Stimulated activated CD4-positive, alpha-beta T cell treated with anti-CD3 and anti-CD28 coated beads, Interleukin-1b, Interleukin-23, amount 100 ng/mL, for 24 hours (primary cell): ENCODE data around the gene ADCYAP1R1.
"Not testable (repeated sequence)": the region's sequence is repeated elsewhere in the genome, so short reads cannot be mapped to it uniquely, and the experiment has no call there.

Source experiments
- DNase-seq, 4 experiments: peaks; one replicate each; pipeline ENCODE4 v3.0.0-alpha.2; 2020; ENCODE audit warnings: low read depth in 4 of 4, low spot score in 1 of 4

The ADCYAP1R1 gene

DNA sequence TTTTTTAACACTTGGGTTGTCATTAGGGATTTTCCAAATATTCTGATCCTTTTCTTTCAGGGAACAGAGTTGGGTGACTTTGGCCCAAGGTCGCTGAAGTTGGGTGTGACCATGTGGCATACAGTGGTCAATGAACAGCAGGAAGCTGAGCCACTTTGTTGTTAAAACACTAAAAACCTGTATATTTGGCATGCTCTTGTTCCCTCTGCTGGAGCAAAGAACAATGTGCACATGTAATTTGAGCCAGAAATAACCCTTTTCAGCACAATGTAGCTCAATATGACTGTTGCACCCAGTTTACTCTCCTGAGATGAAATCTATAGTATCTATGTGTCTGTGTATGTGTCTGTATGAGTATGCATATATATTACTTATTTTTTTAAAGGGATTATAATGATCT is 74.9 kb downstream of the ADCYAP1R1 start:
- DNase-seq = no peak

- no peak for DNase-seq
These were observed 77.0 kb downstream of the ADCYAP1R1 start for GRCh38 chr7:31129067-31129466.

GRCh38 chr7:31133497-31133896 is 81.4 kb downstream of the ADCYAP1R1 start:
- DNase-seq = no peak

DNA sequence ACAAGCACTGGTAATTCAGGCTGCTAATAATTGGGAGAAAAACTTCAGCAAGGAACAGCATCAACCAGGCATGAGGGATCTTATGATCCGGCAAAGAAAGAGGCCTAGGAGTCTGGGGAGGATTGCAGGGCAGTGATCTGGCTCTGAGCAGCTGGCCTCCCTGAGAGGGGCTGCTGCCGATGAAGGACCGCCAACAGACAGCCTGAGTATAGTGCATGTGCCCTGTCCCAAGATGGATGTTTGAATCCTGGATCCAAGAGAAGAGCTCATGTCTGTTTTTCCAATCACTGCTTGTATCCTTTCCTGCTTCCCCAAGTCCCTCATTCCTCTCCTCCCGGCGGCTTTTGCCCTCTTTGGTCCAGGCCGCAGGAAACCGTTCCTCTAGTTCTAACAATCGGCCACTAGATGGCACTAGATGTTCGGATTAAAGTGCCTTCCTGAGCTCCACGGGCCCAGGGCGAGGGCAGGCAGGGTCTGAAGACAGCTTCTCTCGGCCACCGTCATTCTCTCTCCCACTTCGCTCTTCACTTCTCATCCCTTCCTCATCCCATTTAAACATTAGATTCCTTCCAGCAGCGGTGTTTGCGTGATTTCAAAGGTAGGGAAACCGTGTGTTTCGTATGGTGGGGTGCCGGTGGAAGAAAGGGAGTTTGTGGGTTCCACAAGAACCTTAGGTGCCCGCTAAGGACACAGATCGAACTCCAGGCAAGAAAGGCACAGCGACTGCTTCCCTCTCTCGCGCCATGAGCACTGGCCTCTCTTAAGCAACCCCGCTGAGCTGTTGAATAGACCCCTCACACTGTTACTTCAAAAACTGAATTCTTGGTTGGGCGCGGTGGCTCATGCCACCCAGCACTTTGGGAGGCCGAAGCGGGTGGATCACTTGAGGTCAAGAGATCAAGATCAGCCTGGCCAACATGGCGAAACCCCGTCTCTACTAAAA is 82.4 kb downstream of the ADCYAP1R1 start:
- DNase-seq = peak; percentile 9 to 34 (median 20)

DNA sequence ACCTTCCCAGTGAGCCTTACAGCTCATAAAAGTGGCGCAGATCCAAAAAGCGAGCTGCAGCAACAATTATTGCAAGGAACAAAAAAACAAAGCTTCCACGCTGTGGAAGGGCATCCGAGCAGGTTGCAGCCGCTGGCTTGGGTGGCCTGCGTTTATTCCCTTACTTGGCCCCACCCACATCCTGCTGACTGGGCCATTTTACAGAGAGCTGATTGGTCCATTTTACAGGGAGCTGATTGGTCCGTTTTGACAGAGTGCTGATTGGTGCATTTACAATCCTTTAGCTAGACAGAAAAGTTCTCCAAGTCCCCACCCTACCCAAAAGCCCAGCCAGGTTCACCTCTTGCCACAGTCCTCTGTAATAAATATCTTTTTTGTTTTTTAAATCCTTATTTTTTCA is 85.1 kb downstream of the ADCYAP1R1 start:
- DNase-seq = no peak

DNA sequence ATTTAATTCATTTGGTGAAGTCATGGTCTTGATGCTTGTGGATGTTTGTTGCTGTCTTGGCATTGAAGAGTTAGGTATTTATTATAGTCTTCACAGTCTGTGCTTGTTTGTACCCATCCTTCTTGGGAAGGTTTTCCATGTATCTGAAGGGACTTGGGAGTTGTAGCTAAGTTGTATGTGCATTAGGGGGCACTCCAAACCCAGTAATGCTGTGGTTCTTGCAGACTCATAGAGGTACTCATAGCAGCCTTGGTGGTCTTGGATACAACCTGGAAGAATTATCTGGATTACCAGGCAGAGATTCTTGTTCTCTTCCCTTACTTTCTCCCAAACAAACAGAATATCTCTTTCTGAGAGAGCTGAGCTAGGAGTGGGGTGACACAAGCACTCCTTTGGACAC is 93.2 kb downstream of the ADCYAP1R1 start:
- no peak for DNase-seq

DNA sequence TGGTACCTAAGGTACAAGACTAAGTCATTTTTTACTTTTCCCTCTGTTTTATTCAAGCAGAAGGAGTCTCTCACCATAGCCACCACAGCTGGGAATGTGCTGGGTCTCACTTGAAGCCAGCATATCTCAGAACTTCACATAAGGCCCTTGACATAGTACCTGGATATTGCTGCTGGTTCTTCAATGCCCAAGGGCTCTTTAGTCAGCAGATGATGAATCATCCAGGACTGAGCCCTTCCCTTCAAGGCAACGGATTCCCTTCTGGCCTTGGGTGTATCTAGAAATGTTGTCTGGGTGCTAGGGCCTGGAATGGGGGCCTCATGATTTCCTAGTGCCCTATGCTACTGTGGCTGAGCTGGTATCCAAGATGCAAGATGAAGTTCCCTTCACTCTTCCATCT is 93.9 kb downstream of the ADCYAP1R1 start:
- no peak for DNase-seq

- no peak for DNase-seq
These were observed 94.4 kb downstream of the ADCYAP1R1 start for GRCh38 chr7:31146538-31146937.

DNA sequence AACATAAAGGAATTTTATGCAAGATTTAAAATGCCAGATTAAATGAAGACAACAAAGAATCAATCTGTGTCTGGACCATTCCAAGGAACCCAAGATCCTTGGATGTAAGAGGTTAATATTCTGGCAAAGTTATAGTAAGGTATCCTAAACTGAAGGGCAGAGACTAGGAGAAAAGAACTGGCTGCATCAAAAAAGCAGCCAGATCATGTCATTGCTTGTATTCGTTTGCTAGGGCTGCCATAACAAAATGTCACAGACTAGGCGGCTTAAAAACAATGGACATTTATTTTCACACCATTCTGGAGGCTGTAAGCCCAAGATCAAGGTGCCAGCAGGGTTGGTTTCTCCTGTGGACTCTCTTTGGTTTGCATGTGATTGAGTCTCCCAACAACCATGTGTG is 99.7 kb downstream of the ADCYAP1R1 start:
- DNase-seq = no peak

DNA sequence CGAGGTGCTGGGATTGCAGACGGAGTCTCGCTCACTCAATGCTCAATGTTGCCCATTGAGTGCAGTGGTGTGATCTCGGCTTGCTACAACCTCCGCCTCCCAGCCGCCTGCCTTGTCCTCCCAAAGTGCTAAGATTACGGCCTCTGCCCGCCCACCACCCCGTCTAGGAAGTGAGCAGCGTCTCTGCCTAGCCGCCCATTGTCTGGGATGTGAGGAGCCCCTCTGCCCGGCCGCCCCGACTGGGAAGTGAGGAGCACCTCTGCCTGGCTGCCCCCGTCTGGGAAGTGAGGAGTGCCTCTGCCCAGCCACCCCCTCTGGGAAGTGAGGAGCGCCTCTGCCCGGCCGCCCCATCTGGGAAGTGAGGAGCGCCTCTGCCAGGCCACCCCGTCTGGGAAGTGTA is 101.2 kb downstream of the ADCYAP1R1 start:
- DNase-seq = not testable (repeated sequence)

DNA sequence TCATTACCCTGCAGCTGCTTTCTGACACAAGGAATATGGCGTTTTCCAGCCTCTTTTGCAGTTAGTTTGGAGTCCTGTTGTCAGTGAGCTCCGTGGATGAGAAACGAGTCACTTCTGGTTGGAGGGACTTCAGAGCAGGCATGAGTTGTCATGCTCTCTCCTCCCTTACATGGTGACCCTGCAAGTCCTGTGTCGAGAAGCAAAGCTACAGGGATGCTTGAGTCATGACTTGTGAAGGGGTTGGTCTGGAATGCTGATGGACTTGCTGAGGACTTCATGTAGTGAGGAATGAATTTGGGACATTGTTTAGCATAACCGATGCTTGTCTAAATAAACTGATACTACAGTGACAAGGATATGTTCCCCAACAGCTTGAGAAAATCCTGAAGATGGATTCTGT is 108.8 kb downstream of the ADCYAP1R1 start:
- DNase-seq = no peak
